ENCODE results near the gene MAPKBP1. TPM values are rescaled to one million over a fixed set of nuclear protein-coding genes. Genes with fewer than 3 reads are reported as not detected.

The MAPKBP1 gene
- total and polyA plus RNA-seq, 9 donors, result 7.4 to 14.4 (median 10.3) TPM

GRCh38 chr15:41816788-41817187, 42.5 kb downstream of the MAPKBP1 start:
- Histone ChIP-seq H3K4me1 (ENCODE audit: control insufficient read depth, insufficient read depth, low read length) (no peaks in the 10 kb centered on the region), H3K27me3 (ENCODE audit: control insufficient read depth, insufficient read depth, low read length) (no peaks in the 10 kb centered on the region), H3K36me3 (ENCODE audit: control insufficient read depth, insufficient read depth, low read length) (peaks cover 86% of the 10 kb centered on the region), H3K9me3 (replicated peaks; ENCODE audit: control insufficient read depth, low read depth, low read length) (no peaks in the 10 kb centered on the region), H3K4me3 (ENCODE audit: low read length) (no peak overlapping the region), H3K27ac (ENCODE audit: low read length) (no peak overlapping the region)
- WGBS (ENCODE audit: insufficient coverage), result 98% methylated on average over 8 of the region's 9 CpGs
- DNase-seq, result no peak

GRCh38 chr15:41817327-41817726, 43.0 kb downstream of the MAPKBP1 start:
- Histone ChIP-seq H3K4me3 (ENCODE audit: low read length) (no peak overlapping the region), H3K4me1 (ENCODE audit: control insufficient read depth, insufficient read depth, low read length) (no peaks in the 10 kb centered on the region), H3K27me3 (ENCODE audit: control insufficient read depth, insufficient read depth, low read length) (no peaks in the 10 kb centered on the region), H3K27ac (ENCODE audit: low read length) (no peak overlapping the region), H3K36me3 (ENCODE audit: control insufficient read depth, insufficient read depth, low read length) (peaks cover 86% of the 10 kb centered on the region), H3K9me3 (replicated peaks; ENCODE audit: control insufficient read depth, low read depth, low read length) (no peaks in the 10 kb centered on the region)
- no peak for DNase-seq
- WGBS (ENCODE audit: insufficient coverage), result 92% methylated on average over 10 of the region's 14 CpGs

- H3K4me3 ChIP-seq (ENCODE audit: low read length), result no peak overlapping the region
- no peak overlapping the region for H3K27ac ChIP-seq (ENCODE audit: low read length)
- peaks cover 87% of the 10 kb centered on the region for H3K36me3 ChIP-seq (ENCODE audit: control insufficient read depth, insufficient read depth, low read length)
- WGBS (ENCODE audit: insufficient coverage), result 85% methylated on average over 3 of the region's 6 CpGs
- DNase-seq, result no peak
- no peaks in the 10 kb centered on the region for H3K4me1 ChIP-seq (ENCODE audit: control insufficient read depth, insufficient read depth, low read length)
- H3K27me3 ChIP-seq (ENCODE audit: control insufficient read depth, insufficient read depth, low read length), result no peaks in the 10 kb centered on the region
- no peaks in the 10 kb centered on the region for H3K9me3 ChIP-seq (replicated peaks; ENCODE audit: control insufficient read depth, low read depth, low read length)
Measured at GRCh38 chr15:41817781-41818180, 43.5 kb downstream of the MAPKBP1 start.

GRCh38 chr15:41819455-41820050, 45.3 kb downstream of the MAPKBP1 start:
- H3K4me1 ChIP-seq (ENCODE audit: control insufficient read depth, insufficient read depth, low read length), result no peaks in the 10 kb centered on the region
- no peak overlapping the region for H3K27ac ChIP-seq (ENCODE audit: low read length)
- H3K9me3 ChIP-seq (replicated peaks; ENCODE audit: control insufficient read depth, low read depth, low read length), result no peaks in the 10 kb centered on the region
- no peaks in the 10 kb centered on the region for H3K27me3 ChIP-seq (ENCODE audit: control insufficient read depth, insufficient read depth, low read length)
- no peak overlapping the region for H3K4me3 ChIP-seq (ENCODE audit: low read length)
- DNase-seq, result no peak
- H3K36me3 ChIP-seq (ENCODE audit: control insufficient read depth, insufficient read depth, low read length), result peaks cover 88% of the 10 kb centered on the region
- WGBS (ENCODE audit: insufficient coverage), result 92% methylated on average over 8 of the region's 9 CpGs

- Histone ChIP-seq H3K4me3 (ENCODE audit: low read length) (no peak overlapping the region), H3K9me3 (replicated peaks; ENCODE audit: control insufficient read depth, low read depth, low read length) (no peaks in the 10 kb centered on the region), H3K27ac (ENCODE audit: low read length) (no peak overlapping the region), H3K36me3 (ENCODE audit: control insufficient read depth, insufficient read depth, low read length) (peaks cover 86% of the 10 kb centered on the region), H3K27me3 (ENCODE audit: control insufficient read depth, insufficient read depth, low read length) (no peaks in the 10 kb centered on the region), H3K4me1 (ENCODE audit: control insufficient read depth, insufficient read depth, low read length) (no peaks in the 10 kb centered on the region)
- DNase-seq, result no peak
- WGBS (ENCODE audit: insufficient coverage), result 56% methylated on average over 5 of the region's 6 CpGs
Measured at GRCh38 chr15:41820791-41821423, 46.6 kb downstream of the MAPKBP1 start.

GRCh38 chr15:41821831-41822230, 47.5 kb downstream of the MAPKBP1 start:
- no peaks in the 10 kb centered on the region for H3K4me1 ChIP-seq (ENCODE audit: control insufficient read depth, insufficient read depth, low read length)
- WGBS (ENCODE audit: insufficient coverage), result 86% methylated on average over 2 of the region's 4 CpGs
- peaks cover 85% of the 10 kb centered on the region for H3K36me3 ChIP-seq (ENCODE audit: control insufficient read depth, insufficient read depth, low read length)

GRCh38 chr15:41822471-41822870, 48.2 kb downstream of the MAPKBP1 start:
- H3K36me3 ChIP-seq (ENCODE audit: control insufficient read depth, insufficient read depth, low read length), result peaks cover 82% of the 10 kb centered on the region

More at GRCh38 chr15:41821831-41822230, 47.5 kb downstream of the MAPKBP1 start:
- H3K4me3 ChIP-seq (ENCODE audit: low read length), result no peak overlapping the region
- no peak for DNase-seq
- no peak overlapping the region for H3K27ac ChIP-seq (ENCODE audit: low read length)
- H3K9me3 ChIP-seq (replicated peaks; ENCODE audit: control insufficient read depth, low read depth, low read length), result no peaks in the 10 kb centered on the region
- no peaks in the 10 kb centered on the region for H3K27me3 ChIP-seq (ENCODE audit: control insufficient read depth, insufficient read depth, low read length)

GRCh38 chr15:41822957-41823356, 48.7 kb downstream of the MAPKBP1 start:
- Histone ChIP-seq H3K27me3 (ENCODE audit: control insufficient read depth, insufficient read depth, low read length) (no peaks in the 10 kb centered on the region), H3K36me3 (ENCODE audit: control insufficient read depth, insufficient read depth, low read length) (peaks cover 77% of the 10 kb centered on the region), H3K9me3 (replicated peaks; ENCODE audit: control insufficient read depth, low read depth, low read length) (no peaks in the 10 kb centered on the region), H3K4me1 (ENCODE audit: control insufficient read depth, insufficient read depth, low read length) (peaks cover 5% of the 10 kb centered on the region), H3K4me3 (ENCODE audit: low read length) (no peak overlapping the region), H3K27ac (ENCODE audit: low read length) (no peak overlapping the region)
- 80% methylated on average over 6 of the region's 6 CpGs for WGBS (ENCODE audit: insufficient coverage)
- DNase-seq, result no peak

More at GRCh38 chr15:41822471-41822870, 48.2 kb downstream of the MAPKBP1 start:
- no peak overlapping the region for H3K4me3 ChIP-seq (ENCODE audit: low read length)
- H3K27ac ChIP-seq (ENCODE audit: low read length), result no peak overlapping the region
- no peaks in the 10 kb centered on the region for H3K27me3 ChIP-seq (ENCODE audit: control insufficient read depth, insufficient read depth, low read length)
- WGBS (ENCODE audit: insufficient coverage), result 80% methylated on average over 6 of the region's 6 CpGs
- peaks cover 4% of the 10 kb centered on the region for H3K4me1 ChIP-seq (ENCODE audit: control insufficient read depth, insufficient read depth, low read length)
- no peak for DNase-seq
- H3K9me3 ChIP-seq (replicated peaks; ENCODE audit: control insufficient read depth, low read depth, low read length), result no peaks in the 10 kb centered on the region

GRCh38 chr15:41823502-41823901, 49.2 kb downstream of the MAPKBP1 start:
- no peaks in the 10 kb centered on the region for H3K27me3 ChIP-seq (ENCODE audit: control insufficient read depth, insufficient read depth, low read length)
- WGBS (ENCODE audit: insufficient coverage), result 93% methylated on average over 10 of the region's 11 CpGs
- no peak for DNase-seq
- peaks cover 72% of the 10 kb centered on the region for H3K36me3 ChIP-seq (ENCODE audit: control insufficient read depth, insufficient read depth, low read length)
- peaks cover 5% of the 10 kb centered on the region for H3K4me1 ChIP-seq (ENCODE audit: control insufficient read depth, insufficient read depth, low read length)
- no peak overlapping the region for H3K27ac ChIP-seq (ENCODE audit: low read length)
- no peaks in the 10 kb centered on the region for H3K9me3 ChIP-seq (replicated peaks; ENCODE audit: control insufficient read depth, low read depth, low read length)
- H3K4me3 ChIP-seq (ENCODE audit: low read length), result no peak overlapping the region

GRCh38 chr15:41824062-41824745, 49.9 kb downstream of the MAPKBP1 start:
- no peaks in the 10 kb centered on the region for H3K9me3 ChIP-seq (replicated peaks; ENCODE audit: control insufficient read depth, low read depth, low read length)
- peaks cover 65% of the 10 kb centered on the region for H3K36me3 ChIP-seq (ENCODE audit: control insufficient read depth, insufficient read depth, low read length)
- H3K4me3 ChIP-seq (ENCODE audit: low read length), result no peak overlapping the region
- peaks cover 8% of the 10 kb centered on the region for H3K4me1 ChIP-seq (ENCODE audit: control insufficient read depth, insufficient read depth, low read length)
- no peak for DNase-seq
- WGBS (ENCODE audit: insufficient coverage), result 94% methylated on average over 17 of the region's 19 CpGs
- H3K27ac ChIP-seq (ENCODE audit: low read length), result no peak overlapping the region
- H3K27me3 ChIP-seq (ENCODE audit: control insufficient read depth, insufficient read depth, low read length), result no peaks in the 10 kb centered on the region

All from muscle of leg (tissue), 11 donors.